B cell (primary cell): ENCODE measurements around the gene NEAT1. TPM values are rescaled to one million over a fixed set of nuclear protein-coding genes. Genes with fewer than 3 reads are reported as not detected.

ENCODE experiments used
- ATAC-seq: fragments of 200-7000 bp; cut with Tn5 transposase; one replicate; pipeline ENCODE4 v1.10.0; 2021; ENCODE audit warnings: low read depth, mild to moderate bottlenecking, moderate number of reproducible peaks, moderate library complexity
- CTCF ChIA-PET: fragments of 350-600 bp; sonication (Branson Sonifier 250); formaldehyde crosslinking; loops from one replicate; lab custom pipeline; 2021; ENCODE audit warnings: antibody characterized with exemption, inconsistent platforms; lab: Charles Lee
- POLR2A ChIA-PET: fragments of 350-600 bp; sonication (Branson Sonifier 250); formaldehyde crosslinking; loops from one replicate; lab custom pipeline; 2021; ENCODE audit warnings: antibody characterized with exemption; lab: Charles Lee
- DNase-seq: peaks from one replicate; pipeline ENCODE4 v3.0.0; 2013
- H2AFZ ChIP-seq: 2 replicates; pipeline ENCODE4 v1.6.1; 2012; ENCODE audit warnings: mild to moderate bottlenecking, low read depth, low read length; ENCODE audit not compliant: insufficient read depth, poor library complexity, severe bottlenecking
- H3K27ac ChIP-seq, 2 donors: 1 replicate in 1 of 2; 2 replicates in 1 of 2; pipeline ENCODE4 v1.5.1; 2012 to 2013; ENCODE audit warnings: low read length in 2 of 2, mild to moderate bottlenecking in 2 of 2, moderate library complexity in 1 of 2
- H3K27me3 ChIP-seq, 4 experiments: fragments of 200-600 bp in 1 of 4; sonication (generic) in 1 of 4; replicated peaks in 1 of 4; 1 replicate in 2 of 4; 2 replicates in 2 of 4; pipeline versions ENCODE4 v1.6.1 to v1.7.0; 2013 to 2016; ENCODE audit warnings: low read length in 3 of 4, mild to moderate bottlenecking in 2 of 4, mixed read lengths in 1 of 4, moderate library complexity in 1 of 4; ENCODE audit not compliant: insufficient read depth in 4 of 4, control insufficient read depth in 3 of 4; ENCODE audit errors: control extremely low read depth in 1 of 4
- H3K36me3 ChIP-seq, 2 experiments: replicated peaks in 1 of 2; 1 replicate in 1 of 2; 2 replicates in 1 of 2; pipeline versions ENCODE4 v1.6.1 to v1.7.1; 2013; ENCODE audit warnings: low read length in 1 of 2; ENCODE audit not compliant: insufficient read depth in 2 of 2, control insufficient read depth in 1 of 2; ENCODE audit errors: control extremely low read depth in 1 of 2, extremely low read depth in 1 of 2
- H3K4me1 ChIP-seq, 2 donors: fragments of 200-600 bp in 1 of 2; sonication (generic) in 1 of 2; 1 replicate in 1 of 2; 2 replicates in 1 of 2; pipeline versions ENCODE4 v1.5.1 to v1.6.1; 2013 to 2017; ENCODE audit warnings: low read length in 2 of 2; ENCODE audit not compliant: control insufficient read depth in 2 of 2, insufficient read depth in 2 of 2
- H3K4me2 ChIP-seq: replicated peaks from 2 replicates; pipeline ENCODE3; 2012; ENCODE audit warnings: mild to moderate bottlenecking, low read depth, low read length; ENCODE audit not compliant: poor library complexity, severe bottlenecking
- H3K4me3 ChIP-seq, 5 experiments: fragments of 200-600 bp in 1 of 5; sonication (generic) in 1 of 5; 1 replicate in 3 of 5; 2 replicates in 2 of 5; pipeline versions ENCODE4 v1.5.1 to v1.7.0; 2011 to 2016; ENCODE audit warnings: low read length in 4 of 5, mild to moderate bottlenecking in 4 of 5, low read depth in 2 of 5, control low read depth in 1 of 5, moderate library complexity in 1 of 5; ENCODE audit not compliant: insufficient read depth in 1 of 5; ENCODE audit errors: control extremely low read depth in 1 of 5, extremely low read depth in 1 of 5
- H3K79me2 ChIP-seq: fragments of 200-600 bp; sonication (generic); one replicate; pipeline ENCODE4 v1.6.0; 2016; ENCODE audit warnings: low read length; ENCODE audit not compliant: control insufficient read depth, insufficient read depth
- H3K9ac ChIP-seq: fragments of 200-600 bp; sonication (generic); 2 replicates; pipeline ENCODE4 v1.6.1; 2017; ENCODE audit warnings: mild to moderate bottlenecking, low read length, moderate library complexity
- H3K9me3 ChIP-seq, 3 donors: one replicate each; pipeline versions ENCODE4 v1.6.1 to v1.7.1; 2013; ENCODE audit warnings: low read length in 2 of 3; ENCODE audit not compliant: control insufficient read depth in 2 of 3, insufficient read depth in 1 of 3; ENCODE audit errors: control extremely low read depth in 1 of 3
- H4K20me1 ChIP-seq: 2 replicates; pipeline ENCODE4 v1.6.0; 2012; ENCODE audit warnings: mild to moderate bottlenecking, low read length; ENCODE audit not compliant: insufficient read depth, control insufficient read depth, poor library complexity, severe bottlenecking
- H3K27ac Mint-ChIP-seq: one replicate; pipeline ENCODE4 v1.8.0; 2021; ENCODE audit warnings: mixed read lengths
- H3K27me3 Mint-ChIP-seq: one replicate; pipeline ENCODE4 v1.8.0; 2021; ENCODE audit warnings: mixed read lengths
- H3K4me1 Mint-ChIP-seq: one replicate; pipeline ENCODE4 v1.8.0; 2021; ENCODE audit warnings: mixed read lengths
- H3K4me3 Mint-ChIP-seq: one replicate; pipeline ENCODE4 v1.8.0; 2021; ENCODE audit warnings: mixed read lengths
- H3K9me3 Mint-ChIP-seq: one replicate; pipeline ENCODE4 v1.8.0; 2022; ENCODE audit warnings: mixed read lengths; ENCODE audit not compliant: insufficient read depth
- EZH2 ChIP-seq: IDR thresholded peaks from 2 replicates; pipeline ENCODE4 v1.6.1; 2012; ENCODE audit warnings: borderline replicate concordance, low read depth, mild to moderate bottlenecking, moderate library complexity, low read length; ENCODE audit not compliant: insufficient read depth, poor library complexity, severe bottlenecking
- WGBS: methylation state at CpG from one replicate; pipeline ENCODE4 v1.1.5; 2013; ENCODE audit warnings: missing lambda C conversion rate; ENCODE audit not compliant: insufficient coverage; 5-methylcytosine and 5-hydroxymethylcytosine counted together
- intact Hi-C: fragments of 100-400 bp; cut with micrococcal nuclease; formaldehyde crosslinking; loops from one replicate; pipeline ENCODE4 v1.10.0; 2022
- polyA plus RNA-seq: library from polyadenylated mRNA; depleted of rRNA; stranded (reverse); fragments of >200 nt; gene quantifications from 2 replicates; pipeline ENCODE4 v1.2.3, GENCODE V29; 2012
- total RNA-seq, 2 donors: library from RNA; stranded (reverse); fragments of 120-200 nt in 1 of 2; gene quantifications; 1 replicate in 1 of 2; 2 replicates in 1 of 2; pipeline versions ENCODE4 v1.2.3 to v1.2.4, GENCODE V29; 2013 to 2022
- TF ChIP-seq, protein P1 (sequence below): fragments of 200-600 bp; IDR thresholded peaks from one replicate; pipeline ENCODE4 v1.8.0; 2022; ENCODE audit warnings: antibody characterized with exemption, mild to moderate bottlenecking

The NEAT1 gene
- total and polyA plus RNA-seq, 2 donors (not counting 1 experiment from before 2014, with no cell fraction given): 66.7 to 1,642 TPM

DNA sequence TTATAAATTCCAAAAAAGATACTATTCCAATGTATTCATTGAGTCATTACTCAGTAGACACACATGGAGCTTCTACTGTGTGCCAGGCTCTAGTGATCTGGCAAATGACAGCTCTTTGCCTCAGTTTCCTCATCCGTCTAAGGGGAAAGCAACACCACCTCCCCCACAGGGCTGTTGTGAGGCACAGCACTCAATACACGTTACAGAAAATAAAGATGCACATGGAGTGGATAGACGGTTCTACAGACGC, 69.7 kb downstream of the NEAT1 start:
- POLR2A ChIA-PET: interaction anchor here (0.9 to 20.7 kb wide), 9 partner anchors 10 to 101 kb away, joined by 3 to 1159 read pairs (median 4); partner anchors contain the start of gene NEAT1
- no peaks in the 10 kb centered on the region for H3K9me3 Mint-ChIP-seq

DNA sequence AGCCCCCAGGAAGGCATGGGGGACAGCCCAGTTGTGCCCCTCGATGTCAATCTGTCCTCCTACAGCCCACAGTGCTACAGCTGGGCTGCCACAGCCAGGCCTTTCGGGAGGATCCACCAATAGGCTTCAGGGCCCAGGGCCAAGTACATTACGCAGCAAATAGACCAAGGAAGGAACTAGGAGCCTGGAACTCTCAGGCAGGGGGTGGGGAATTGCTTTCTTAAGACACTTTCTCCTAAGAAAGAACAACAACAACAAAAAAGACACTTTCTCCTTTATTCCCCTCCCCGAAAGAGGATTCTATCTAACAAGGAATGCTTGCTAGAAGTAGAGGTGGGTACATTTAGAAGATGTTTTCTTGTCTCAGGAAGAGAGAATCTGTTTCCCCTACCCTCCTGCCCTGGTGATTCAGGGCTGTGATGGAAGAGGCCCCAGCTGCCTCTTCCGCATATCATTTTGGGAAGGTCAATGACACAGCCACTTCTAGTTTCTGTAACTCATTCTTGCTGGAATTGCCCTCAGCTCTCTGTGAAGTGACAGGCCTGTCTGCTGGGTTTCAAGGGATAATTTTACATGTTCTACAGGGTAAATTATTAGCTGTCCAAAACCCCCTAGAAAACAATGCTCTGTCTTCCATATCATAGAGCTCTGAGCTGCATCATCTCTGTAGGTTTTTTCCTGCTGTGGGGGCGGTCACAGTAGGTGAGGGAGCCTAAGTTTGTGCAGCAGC, 70.2 kb downstream of the NEAT1 start:
- intact Hi-C loops: no loop called here
- Histone ChIP-seq H3K4me1 (peaks cover 59 to 78% of the 10 kb centered on the region in 2 donors), H3K27ac (peak overlapping the region; percentile 5 to 52), H3K9ac (no peak overlapping the region), H3K27me3 (no peaks in the 10 kb centered on the region), H3K79me2 (peaks cover 68% of the 10 kb centered on the region), H3K36me3 (no peaks in the 10 kb centered on the region), H3K4me3 (no peak overlapping the region), H3K9me3 (no peaks in the 10 kb centered on the region), H4K20me1 (no peaks in the 10 kb centered on the region), H2AFZ (peak overlapping the region; percentile 22), H3K4me2 (peak overlapping the region; percentile 57)
- ChIA-PET CTCF (interaction anchor here (0.6 to 3.2 kb wide), 12 partner anchors 9 to 133 kb away, joined by 3 to 25 read pairs (median 4); partner anchors contain the start of gene SLC25A45), POLR2A (interaction anchor here (0.6 to 20.7 kb wide), 10 partner anchors 9 to 102 kb away, joined by 3 to 1159 read pairs (median 5); partner anchors contain the start of gene NEAT1)
- WGBS: 36% methylated on average over 3 of the region's 6 CpGs
- no peaks in the 10 kb centered on the region for H3K9me3 Mint-ChIP-seq
- no peak for TF ChIP-seq EZH2
- TF ChIP-seq, protein P1, sequence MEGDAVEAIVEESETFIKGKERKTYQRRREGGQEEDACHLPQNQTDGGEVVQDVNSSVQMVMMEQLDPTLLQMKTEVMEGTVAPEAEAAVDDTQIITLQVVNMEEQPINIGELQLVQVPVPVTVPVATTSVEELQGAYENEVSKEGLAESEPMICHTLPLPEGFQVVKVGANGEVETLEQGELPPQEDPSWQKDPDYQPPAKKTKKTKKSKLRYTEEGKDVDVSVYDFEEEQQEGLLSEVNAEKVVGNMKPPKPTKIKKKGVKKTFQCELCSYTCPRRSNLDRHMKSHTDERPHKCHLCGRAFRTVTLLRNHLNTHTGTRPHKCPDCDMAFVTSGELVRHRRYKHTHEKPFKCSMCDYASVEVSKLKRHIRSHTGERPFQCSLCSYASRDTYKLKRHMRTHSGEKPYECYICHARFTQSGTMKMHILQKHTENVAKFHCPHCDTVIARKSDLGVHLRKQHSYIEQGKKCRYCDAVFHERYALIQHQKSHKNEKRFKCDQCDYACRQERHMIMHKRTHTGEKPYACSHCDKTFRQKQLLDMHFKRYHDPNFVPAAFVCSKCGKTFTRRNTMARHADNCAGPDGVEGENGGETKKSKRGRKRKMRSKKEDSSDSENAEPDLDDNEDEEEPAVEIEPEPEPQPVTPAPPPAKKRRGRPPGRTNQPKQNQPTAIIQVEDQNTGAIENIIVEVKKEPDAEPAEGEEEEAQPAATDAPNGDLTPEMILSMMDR: no peak
- peaks cover 71% of the 10 kb centered on the region for H3K4me1 Mint-ChIP-seq
- H3K27me3 Mint-ChIP-seq: no peaks in the 10 kb centered on the region
- peak overlapping the region; percentile 73 for H3K4me3 Mint-ChIP-seq
- H3K27ac Mint-ChIP-seq: peak overlapping the region; percentile 94
- ATAC-seq (no peak), DNase-seq (peak; percentile 49)

More for the DNA sequence above, 69.7 kb downstream of the NEAT1 start:
- CTCF ChIA-PET: interaction anchor here (0.8 to 3.2 kb wide), 6 partner anchors 10 to 110 kb away, joined by 3 to 25 read pairs (median 4); partner anchors contain the start of gene SLC25A45
- Histone ChIP-seq H3K4me2 (peak overlapping the region; percentile 57), H3K36me3 (no peaks in the 10 kb centered on the region), H2AFZ (peak overlapping the region; percentile 22), H4K20me1 (no peaks in the 10 kb centered on the region), H3K4me3 (no peak overlapping the region), H3K9me3 (no peaks in the 10 kb centered on the region), H3K9ac (no peak overlapping the region), H3K27me3 (no peaks in the 10 kb centered on the region), H3K4me1 (peaks cover 62 to 83% of the 10 kb centered on the region in 2 donors), H3K79me2 (peaks cover 66% of the 10 kb centered on the region), H3K27ac (no peak overlapping the region)
- Mint-ChIP-seq H3K4me3 (peak overlapping the region; percentile 73), H3K27ac (peak overlapping the region; percentile 94), H3K4me1 (peaks cover 76% of the 10 kb centered on the region), H3K27me3 (no peaks in the 10 kb centered on the region)
- no peak for ATAC-seq
- DNase-seq: peak; percentile 19
- WGBS: 50% methylated on average over 2 of the region's 4 CpGs
- intact Hi-C loops: no loop called here
- TF ChIP-seq EZH2: no peak
- TF ChIP-seq, protein P1: no peak
